HG02938 (cell line): ENCODE results near the gene PLIN4.
"Not testable (repeated sequence)": the region's sequence is repeated elsewhere in the genome, so short reads cannot be mapped to it uniquely, and the experiment has no call there.

ENCODE experiments used
- ATAC-seq: cut with Tn5 transposase; IDR thresholded peaks from one replicate; pipeline ENCODE4 v1.9.1; 2021; ENCODE audit warnings: mild to moderate bottlenecking, moderate library complexity; ENCODE audit not compliant: unreplicated experiment

PLIN4 gene

DNA sequence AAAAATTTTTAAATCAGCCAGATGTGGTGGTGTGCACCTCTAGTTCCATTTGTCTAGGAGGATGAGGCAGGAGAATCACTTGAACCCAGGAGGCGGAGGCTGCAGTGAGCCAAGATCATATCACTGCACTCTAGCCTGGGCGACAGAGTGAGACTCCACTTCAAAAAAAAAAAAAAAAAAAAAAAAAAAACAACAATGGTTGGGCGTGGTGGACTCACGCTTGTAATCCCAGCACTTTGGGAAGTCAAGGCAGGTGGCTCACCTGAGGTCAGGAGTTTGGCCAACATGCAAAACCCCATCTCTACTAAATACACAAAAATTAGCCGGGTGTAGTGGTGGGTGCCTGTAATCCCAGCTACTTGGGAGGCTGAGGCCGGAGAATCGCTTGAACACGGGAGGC lies 9.1 kb upstream of the PLIN4 start:
- not testable (repeated sequence) for ATAC-seq

DNA sequence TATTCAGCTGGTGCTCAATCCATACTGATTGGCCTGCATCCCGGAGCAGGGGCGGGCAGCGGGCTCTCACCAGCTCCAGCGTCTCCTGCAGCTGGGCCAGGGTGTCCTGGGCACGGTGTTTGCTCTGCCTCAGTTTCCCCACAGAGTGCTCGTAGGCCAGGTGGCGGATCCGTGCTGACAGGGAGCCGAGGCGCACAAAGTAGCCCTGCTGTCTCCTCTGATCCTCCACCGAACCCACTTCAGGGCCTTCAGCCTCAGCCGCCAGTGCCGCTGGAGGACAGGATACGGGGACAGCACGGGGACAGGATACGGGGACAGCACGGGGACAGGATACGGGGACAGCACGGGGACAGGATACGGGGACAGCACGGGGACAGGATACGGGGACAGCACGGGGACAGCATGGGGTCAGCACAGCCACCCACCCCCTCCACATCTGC lies 7.3 kb upstream of the PLIN4 start:
- ATAC-seq = no peak

DNA sequence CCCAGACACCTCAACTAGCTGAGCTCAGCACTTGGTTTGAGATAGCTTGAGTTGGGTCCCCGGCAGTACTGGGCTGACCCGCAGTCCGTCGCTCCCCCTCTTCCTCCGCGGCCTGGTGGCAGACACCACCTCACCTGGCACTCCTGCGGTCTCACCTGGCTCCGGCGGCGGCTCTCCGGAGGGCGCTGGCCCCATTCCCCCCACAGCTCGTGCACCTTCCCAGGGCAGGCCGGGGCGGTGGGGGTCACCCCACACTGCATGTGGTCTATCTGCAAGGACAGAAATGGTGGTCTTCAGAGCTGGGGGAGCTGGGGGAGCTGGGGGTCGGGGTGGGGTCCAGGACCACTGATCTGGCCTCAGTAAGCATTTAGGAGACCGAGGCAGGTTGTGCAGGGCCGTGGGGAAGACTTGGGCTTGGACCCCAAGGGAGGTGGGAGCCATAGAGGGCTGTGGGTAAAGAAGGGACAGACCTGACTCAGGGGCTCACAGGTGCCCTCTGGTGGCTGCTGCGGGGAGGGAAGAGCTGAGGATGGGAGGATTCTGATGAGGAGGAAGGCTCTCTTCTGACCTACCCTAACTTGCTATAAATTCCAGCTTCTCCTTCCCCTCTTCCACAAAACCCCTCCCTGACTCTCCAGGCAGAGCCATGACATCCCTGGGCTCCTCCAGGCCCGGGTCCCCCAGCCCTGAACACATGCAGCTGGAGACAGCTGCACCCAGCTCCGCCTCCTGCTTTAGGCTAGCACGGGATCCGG lies 6.7 kb upstream of the PLIN4 start:
- ATAC-seq = no peak

DNA sequence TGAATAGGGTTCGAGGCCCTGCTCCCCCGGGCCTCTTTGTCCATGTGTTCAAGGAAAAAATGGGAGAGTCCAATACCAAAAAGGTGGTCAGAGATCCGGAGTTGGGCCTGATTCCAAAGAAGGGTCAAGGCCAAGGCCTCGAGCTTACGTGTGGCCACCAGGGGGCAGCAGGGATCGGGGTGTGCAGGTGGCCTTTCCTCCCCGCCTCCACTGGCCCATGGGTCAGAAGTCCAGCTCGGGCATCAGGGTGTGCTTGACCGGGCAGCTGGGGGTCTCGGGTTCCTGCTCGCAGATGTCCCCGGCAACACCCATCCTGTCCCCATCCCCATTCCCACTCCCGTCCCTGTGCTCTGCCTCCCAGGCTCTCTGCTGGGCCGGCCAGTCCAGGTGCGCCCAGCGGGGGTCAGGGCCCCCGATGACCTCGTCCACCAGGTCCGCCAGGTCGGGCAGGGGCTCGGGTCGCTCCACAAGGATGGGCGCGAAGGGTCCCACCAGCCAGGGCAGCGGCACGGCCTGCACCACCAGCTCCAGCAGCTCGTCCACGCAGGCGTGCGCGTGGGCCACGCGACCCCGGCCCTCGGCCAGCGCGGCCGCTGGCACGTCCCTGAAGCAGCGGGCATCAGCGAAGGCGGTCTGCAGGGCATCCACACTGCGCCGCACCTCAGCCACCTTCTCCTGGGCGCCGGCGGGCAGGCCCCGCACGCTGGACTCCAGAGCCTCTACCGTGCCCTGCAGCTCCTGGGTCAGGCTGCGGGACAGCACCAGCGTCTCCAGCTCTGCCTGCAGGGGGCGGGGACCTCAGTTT lies 5.2 kb upstream of the PLIN4 start:
- no peak for ATAC-seq

DNA sequence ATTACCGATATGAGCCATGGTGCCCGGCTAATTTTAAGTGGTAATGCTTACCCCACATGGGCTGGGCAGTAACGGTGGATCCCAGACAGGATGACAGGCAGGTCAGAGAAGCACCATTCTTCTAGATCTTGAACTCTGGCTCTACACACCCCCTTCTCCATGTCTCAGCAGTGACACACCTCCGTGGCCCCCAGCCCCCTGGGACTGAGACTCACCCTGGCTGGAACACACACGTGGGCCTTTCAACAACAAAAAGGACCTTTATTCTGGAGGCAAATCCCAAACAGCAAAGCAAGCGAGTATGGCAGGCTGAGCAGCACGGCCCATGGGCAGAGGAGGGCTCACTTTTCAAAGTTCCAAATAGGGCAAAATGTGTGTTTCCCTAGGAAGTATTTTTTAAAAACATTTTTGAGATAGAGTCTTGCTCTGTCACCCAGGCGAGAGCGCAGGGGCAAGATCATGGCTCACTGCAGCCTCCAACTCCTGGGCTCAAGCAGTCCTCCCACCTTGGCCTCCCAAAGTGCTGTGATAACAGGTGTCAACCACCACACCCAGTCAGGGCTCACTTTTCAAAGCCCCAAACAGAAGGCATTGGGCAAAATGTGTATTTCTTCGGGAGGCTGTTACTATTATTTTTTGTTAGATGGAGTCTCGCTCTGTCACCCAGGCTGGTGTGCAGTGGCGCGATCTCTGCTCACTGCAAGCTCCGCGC lies 4.2 kb upstream of the PLIN4 start:
- ATAC-seq = no peak

DNA sequence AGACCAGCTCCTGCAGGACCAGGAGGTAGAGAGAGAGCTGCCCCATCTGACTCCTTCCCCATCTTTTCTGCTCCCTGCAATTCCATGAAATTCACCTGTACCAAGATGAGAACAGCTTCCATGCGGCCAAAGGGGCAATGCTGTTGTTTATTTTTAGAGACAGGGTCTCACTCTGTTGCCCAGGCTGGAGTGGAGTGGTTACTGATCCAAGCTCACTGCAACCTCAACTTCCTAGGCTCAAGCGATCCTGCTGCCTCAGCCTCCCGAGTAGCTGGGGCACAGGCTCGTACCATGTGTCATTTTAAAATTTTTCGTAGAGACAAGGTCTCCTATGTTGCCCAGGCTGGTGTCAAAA lies 3.6 kb upstream of the PLIN4 start:
- no peak for ATAC-seq

DNA sequence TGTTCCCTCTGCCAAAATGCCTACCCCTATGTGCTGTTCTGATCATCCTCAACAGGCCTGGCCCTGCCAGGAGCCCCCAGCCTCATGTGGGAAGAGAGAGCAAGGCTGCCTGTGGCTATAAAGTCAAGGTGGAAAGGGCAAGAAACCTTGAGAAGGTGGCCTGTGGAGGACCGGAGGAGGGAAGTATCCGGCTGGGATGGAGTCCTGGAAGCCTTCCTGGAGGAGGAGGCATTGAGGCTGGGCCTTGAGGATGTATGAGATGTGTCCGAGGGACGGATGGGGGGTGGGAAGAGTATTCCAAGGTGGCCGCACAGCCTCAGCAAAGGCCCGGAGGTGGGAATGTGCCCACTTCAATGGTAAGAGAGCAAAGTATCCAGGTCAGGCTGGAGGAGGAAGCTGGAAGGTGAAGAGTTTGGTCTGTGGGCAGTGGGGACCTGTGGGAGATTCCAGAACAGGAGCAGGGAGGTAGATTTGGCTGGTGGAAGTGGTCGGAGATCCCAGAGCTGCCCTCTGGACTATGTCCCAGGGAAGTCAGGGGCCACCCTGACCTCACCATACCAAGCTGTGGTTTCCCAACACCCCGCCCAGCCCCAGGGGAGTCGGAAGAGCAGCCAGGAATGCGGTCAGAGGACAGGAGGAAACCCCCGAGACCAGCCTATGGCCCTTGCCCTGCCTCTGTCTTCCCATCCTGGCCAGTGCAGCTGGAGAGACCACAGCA lies 3.0 kb upstream of the PLIN4 start:
- ATAC-seq = no peak

DNA sequence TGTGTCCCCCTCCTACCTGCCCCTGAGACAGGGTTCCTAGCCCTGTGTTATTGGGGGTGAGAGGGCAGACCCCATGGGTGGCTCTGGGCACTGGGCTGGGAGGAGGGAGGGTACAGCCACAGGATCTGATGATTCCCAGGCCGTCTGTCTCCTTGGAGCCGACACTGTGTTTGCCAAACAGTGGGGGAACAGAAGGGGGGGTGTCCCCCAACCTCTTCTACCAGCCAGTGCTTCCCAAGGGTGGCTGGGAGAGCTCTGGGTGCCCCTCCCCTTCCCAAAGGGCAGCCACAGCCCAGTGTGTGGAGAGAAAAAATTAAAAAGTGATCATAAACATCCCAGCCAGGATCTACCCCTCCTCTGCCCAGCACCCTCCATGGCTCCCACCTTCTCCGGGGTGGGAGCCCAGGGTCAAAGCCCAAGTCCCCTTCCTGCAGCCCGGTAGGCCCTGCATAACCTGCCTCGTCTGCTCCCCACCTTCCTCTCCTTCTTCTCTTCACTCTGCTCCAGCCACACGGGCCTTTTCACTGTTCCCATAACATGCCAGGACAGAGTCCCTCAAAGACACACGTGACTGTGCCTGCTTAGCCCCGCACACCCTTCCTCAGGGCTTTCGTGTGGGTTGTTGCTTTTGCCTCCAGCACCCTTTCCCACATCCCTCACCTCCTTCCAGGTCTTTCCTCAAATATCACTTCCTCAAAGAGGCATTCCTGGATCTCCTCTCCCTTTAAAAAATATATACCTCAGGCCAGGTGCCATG lies 1.4 kb upstream of the PLIN4 start:
- no peak for ATAC-seq

DNA sequence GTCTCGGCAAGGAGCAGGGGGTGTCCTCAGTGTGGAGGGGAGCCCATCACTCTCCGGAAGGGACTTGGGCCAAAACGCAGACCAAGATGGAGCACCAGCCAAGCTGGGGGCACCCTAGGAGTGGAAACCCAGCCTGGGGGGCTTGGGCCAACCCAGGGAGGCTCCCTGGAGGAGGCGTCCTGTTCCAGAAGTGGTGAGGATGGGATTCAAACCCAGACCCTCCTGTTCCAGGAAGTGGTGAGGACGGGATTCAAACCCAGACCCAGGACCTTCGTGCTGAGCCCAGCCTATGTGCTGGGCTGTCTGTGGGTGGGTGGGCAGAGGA lies 848 bp upstream of the PLIN4 start:
- no peak for ATAC-seq

DNA sequence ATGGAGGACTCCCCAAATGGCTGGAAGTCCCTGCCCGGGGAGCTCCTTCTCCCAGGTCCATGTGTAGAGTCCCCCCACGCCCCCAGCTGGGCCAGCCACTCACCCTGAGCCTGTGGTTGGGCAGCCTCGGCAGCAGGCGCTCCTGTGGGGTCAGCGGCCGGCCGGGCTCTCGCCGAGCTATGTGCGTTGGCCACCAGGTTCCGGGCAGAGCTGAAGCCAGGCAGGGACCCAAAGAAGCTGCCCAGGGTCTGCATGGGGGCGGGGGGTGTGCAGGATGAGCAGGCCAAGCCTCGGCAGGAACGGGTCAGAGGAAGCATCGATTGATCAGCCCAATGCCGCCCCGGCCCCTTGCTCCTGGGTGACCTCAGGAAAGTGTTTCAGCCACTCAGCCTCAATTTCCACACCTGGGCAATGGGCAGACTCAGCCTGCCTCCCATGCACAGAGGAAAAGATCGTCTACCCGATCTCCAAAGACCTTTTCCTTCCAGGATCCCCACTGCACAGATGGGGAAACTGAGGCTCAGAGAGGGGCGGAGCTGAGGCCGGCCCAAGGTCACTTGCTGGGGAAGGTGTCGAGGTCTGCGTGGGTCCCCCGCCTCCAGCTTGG lies 732 bp downstream of the PLIN4 start:
- no peak for ATAC-seq

DNA sequence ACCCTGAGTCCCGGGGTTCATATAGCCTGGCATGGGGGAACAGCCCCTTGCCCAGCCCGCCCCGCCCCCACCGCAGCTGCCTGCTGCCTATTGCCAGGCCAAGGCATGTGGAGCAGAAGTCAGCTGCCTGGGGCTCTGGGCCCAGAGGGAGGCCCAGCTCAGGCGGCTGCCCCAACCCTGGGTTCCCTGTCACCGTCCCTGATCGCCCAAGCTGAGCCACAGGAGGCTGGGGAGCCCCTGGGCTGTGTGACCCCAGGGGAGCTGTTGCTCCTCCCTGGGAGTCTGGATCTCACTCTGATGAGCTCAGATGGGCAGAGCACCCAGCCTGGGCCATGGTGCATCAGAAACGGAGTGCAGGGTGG lies 1.4 kb downstream of the PLIN4 start:
- ATAC-seq = no peak

DNA sequence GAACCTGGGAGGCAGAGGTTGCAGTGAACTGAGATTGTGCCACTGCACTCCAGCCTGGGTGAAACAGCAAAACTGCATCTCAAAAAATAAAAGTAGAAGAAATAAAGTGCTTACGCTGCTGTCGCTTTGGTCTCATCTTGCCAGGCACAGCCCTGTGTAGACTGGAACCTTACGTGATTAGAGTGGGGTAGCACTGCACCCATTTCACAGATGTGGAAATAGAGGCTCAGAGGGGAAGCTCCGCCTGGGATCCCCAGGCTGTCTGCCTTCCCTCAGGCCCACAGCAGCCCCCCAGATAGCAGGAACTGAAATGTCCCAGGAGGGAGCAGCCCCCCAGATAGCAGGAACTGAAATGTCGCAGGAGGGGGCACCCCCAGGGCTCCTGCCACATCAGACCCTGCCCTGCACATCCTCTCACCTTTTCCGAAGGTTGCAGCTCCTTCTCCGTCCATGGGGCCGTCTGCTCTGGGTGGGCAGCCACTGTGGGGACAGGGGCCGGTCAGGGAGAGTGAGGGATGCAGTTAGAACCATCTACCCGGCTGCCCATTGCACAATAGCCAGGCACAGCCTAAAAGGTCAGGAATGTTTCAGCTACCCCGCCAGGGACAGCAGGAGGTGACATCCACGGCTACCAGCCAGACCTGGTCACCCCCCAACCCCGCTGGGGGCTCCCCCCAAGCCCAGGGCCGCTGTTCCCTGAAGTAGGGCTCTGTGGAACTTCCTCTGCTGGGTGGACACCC lies 1.9 kb downstream of the PLIN4 start:
- ATAC-seq = no peak

DNA sequence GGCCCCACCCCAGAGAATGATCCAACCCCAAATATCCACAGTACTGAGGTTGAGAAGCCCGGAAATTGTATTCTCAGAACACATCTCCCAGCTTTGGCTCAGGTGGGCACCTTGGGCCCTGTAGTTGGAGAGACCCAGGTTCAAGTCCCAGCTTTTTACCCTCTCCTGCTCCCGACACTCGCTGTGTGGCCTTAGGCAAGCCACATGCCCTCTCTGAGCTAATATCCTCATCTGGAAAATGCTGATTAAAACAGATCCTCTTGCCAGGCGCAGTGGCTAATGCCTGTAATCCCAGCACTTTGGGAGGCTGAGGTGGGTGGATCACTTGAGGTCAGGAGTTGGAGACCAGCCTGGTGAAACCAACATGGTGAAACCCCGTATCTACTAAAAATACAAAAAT lies 2.6 kb downstream of the PLIN4 start:
- no peak for ATAC-seq

DNA sequence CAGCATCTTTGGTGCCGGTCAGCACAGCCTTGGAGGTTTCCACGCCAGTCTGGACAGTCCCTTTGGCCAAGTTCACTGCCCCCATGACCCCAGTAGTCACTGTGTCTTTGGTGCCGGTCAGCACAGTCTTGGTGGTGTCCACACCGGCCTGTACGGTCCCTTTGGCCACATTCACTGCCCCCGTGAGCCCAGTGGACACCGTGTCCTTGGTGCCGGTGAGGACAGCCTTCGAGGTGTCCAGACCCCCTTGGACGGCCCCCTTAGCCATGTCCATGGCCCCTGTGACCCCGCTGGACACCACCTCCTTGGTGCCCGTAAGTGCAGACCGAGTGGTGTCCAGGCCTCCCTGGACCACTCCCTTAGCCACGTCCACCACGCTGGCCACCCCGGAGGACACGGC lies 5.0 kb downstream of the PLIN4 start:
- no peak for ATAC-seq

DNA sequence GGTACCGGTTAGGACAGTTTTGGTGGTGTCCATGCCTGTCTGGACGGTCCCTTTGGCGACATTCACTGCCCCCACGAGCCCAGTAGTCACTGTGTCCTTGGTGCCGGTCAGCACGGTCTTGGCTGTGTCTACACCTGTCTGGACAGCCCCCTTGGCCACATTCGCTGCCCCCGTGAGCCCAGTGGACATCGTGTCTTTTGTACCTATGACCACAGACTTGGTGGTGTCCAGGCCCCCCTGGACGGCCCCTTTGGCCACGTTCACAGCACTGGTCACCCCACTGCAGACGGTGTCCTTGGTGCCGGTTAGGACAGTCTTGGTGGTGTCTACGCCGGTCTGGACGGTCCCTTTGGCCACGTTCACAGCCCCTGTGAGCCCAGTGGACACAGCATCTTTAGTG lies 6.2 kb downstream of the PLIN4 start:
- no peak for ATAC-seq

DNA sequence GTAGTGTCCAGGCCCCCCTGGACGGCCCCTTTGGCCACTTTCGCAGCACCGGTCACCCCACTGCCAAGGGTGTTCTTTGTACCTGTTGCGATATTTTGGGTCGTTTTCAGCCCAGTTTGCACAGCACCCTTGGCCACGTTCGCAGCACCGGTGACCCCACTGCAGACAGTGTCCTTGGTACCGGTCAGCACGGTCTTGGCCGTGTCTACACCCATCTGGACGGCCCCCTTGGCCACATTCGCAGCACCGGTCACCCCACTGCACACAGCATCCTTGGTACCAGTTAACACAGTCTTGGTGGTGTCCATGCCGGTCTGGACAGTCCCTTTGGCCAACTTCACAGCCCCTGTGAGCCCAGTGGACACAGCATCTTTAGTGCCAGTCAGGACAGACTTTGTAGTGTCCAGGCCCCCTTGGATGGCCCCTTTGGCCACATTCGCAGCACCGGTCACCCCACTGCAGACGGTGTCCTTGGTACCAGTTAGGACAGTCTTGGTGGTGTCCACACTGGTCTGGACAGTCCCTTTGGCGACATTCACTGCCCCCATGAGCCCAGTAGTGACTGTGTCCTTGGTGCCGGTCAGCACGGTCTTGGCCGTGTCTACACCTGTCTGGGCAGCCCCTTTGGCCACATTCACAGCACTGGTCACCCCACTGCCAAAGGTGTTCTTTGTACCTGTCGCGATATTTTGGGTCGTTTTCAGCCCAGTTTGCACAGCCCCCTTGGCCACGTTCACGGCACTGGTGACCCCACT lies 6.8 kb downstream of the PLIN4 start:
- ATAC-seq = no peak

DNA sequence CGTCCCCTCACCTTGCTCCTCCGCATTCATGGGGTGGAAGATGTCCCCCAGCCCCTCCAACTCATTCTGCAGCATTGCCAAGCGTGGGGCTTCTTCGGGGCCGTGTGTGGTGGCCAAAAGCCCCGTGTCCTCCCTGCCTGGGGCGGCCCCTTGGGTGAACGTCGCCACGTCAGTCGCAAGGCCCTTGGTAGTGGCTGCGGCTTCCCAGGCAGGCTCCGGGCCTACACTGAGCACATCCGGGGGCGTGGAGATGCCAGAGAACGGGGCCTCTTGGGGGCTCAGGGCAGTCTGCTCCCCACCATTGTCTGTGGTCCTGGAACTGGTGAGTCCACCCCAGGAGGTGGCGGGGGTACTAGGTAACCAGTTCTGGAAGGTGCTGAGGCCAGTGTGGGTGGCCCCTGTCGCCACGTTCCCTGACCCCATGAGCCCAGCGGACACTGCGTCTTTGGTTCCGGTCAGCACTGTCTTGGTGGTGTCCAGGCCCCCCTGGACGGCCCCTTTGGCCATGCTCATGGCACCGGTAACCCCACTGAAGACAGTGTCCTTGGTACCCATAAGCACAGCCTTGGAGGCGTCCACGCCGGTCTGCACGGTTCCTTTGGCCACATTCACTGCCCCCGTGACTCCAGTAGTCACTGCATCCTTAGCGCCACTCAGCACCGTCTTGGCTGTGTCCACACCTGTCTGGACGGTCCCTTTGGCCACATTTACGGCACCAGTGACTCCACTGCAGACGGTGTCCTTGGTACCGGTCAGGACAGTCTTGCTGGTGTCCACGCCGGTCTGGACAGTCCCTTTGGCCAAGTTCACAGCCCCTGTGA lies 7.6 kb downstream of the PLIN4 start:
- no peak for ATAC-seq

DNA sequence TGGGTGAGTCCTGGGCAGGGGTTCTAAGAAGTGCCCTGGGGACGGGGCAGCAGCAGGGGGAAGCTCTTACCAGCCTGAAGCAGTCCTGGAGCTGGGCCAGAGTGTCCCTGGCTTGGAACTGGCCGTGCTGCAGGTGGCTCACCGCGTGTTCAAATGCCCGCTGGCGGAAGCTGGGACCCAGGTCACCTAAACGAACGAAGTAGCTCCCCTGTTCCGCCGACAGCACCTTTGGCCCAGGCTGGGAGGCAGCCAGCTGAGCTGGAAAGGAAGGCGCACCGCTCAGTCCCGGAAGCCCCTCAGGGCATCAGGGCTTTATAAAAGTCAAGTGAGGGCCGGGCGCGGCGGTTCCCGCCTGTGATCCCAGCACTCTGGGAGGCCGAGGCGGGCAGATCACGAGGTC lies 9.6 kb downstream of the PLIN4 start:
- ATAC-seq = no peak
